ENCODE results near the gene ADGRA1.

GRCh38 chr10:133067149-133068105 lies 20.3 kb upstream of the ADGRA1 start:
- no peak for TF ChIP-seq POLR2A (IDR thresholded peaks at IDR 0.05)
- no peak for TF ChIP-seq CTCF (IDR thresholded peaks at IDR 0.05)
- TF ChIP-seq EP300 (IDR thresholded peaks at IDR 0.05), result no peak
